ENCODE data around the gene ATAT1.

GRCh38 chr6:30599625-30600324, 26.9 kb upstream of the ATAT1 start:
- TF ChIP-seq REST (IDR thresholded peaks at IDR 0.05; ENCODE audit: unreplicated experiment) (no peak), ETS1 (IDR thresholded peaks at IDR 0.05) (no peak), CTCF (conservative IDR thresholded peaks at IDR 0.05; ENCODE audit: low read depth in 2 of 2) (no peak), POLR2AphosphoS5 (IDR thresholded peaks at IDR 0.05; ENCODE audit: low read depth) (0 out of 2 replicates have a peak, but pooled peaks have one; percentile 16), EZH2 (IDR thresholded peaks at IDR 0.05; ENCODE audit: low read depth, unreplicated experiment) (no peak), EZH2phosphoT487 (IDR thresholded peaks at IDR 0.05; ENCODE audit: unreplicated experiment) (no peak), CREB1 (CRISPR knock-in tag; IDR thresholded peaks at IDR 0.05; ENCODE audit: low read depth) (no peak), JUNB (IDR thresholded peaks at IDR 0.05; ENCODE audit: unreplicated experiment) (no peak), STAT1 (IDR thresholded peaks at IDR 0.05; ENCODE audit: unreplicated experiment) (no peak)
